Body of pancreas (tissue), 4 donors: ENCODE measurements around the gene TMEM235. TPM values are rescaled to one million over a fixed set of nuclear protein-coding genes. Genes with fewer than 3 reads are reported as not detected.
A peak's percentile ranks its signal among the peaks of the same experiment; 100 is the strongest.

ENCODE experiments used
- ATAC-seq: fragments of 150-250 bp; one replicate; pipeline ENCODE4 v1.9.1; 2016
- DNase-seq, 4 donors: peaks; one replicate each; pipeline ENCODE4 v3.0.0-alpha.2; 2019
- H3K27ac ChIP-seq, 4 donors: fragments of 200-600 bp; sonication (generic); 1 replicate in 3 of 4; 2 replicates in 1 of 4; pipeline versions ENCODE4 v1.5.1 to v1.6.1; 2016 to 2019; ENCODE audit warnings: mild to moderate bottlenecking in 1 of 4, mixed read lengths in 1 of 4, moderate library complexity in 1 of 4
- H3K27me3 ChIP-seq, 2 donors: fragments of 200-600 bp; sonication (generic); one replicate each; pipeline ENCODE4 v1.6.0; 2016; ENCODE audit warnings: mild to moderate bottlenecking in 1 of 2
- H3K36me3 ChIP-seq, 2 donors: fragments of 200-600 bp; sonication (generic); replicated peaks in 1 of 2; 2 replicates each; pipeline ENCODE4 v1.5.1; 2016; ENCODE audit warnings: low read depth in 2 of 2; ENCODE audit not compliant: insufficient read depth in 1 of 2
- H3K4me1 ChIP-seq: fragments of 200-600 bp; sonication (generic); one replicate; pipeline ENCODE4 v1.6.0; 2016
- H3K4me3 ChIP-seq, 2 donors: fragments of 200-600 bp; sonication (generic); 1 replicate in 1 of 2; 2 replicates in 1 of 2; pipeline ENCODE4 v1.5.1; 2016 to 2019
- H3K9me3 ChIP-seq, 3 donors: fragments of 200-600 bp; sonication (generic); 1 replicate in 2 of 3; 2 replicates in 1 of 3; pipeline ENCODE4 v1.5.1; 2016
- CTCF ChIP-seq, 7 experiments: fragments of 450-650 bp in 4 of 7; fragments of 200-600 bp in 3 of 7; sonication (generic) in 3 of 7; IDR thresholded peaks; one replicate each; pipeline ENCODE4 v1.5.1; 2016 to 2019; ENCODE audit warnings: antibody characterized with exemption in 7 of 7
- POLR2A ChIP-seq, 3 donors: fragments of 450-650 bp; IDR thresholded peaks; one replicate each; pipeline ENCODE4 v1.6.1; 2016; ENCODE audit warnings: antibody characterized with exemption in 3 of 3, mild to moderate bottlenecking in 2 of 3
- WGBS, 2 donors: methylation state at CpG; one replicate each; pipeline ENCODE4 v1.1.5; 2017; 5-methylcytosine and 5-hydroxymethylcytosine counted together
- intact Hi-C: fragments of 100-400 bp; cut with DNase I; formaldehyde crosslinking; loops from one replicate; pipeline ENCODE4 v1.15.1; 2023
- total RNA-seq, 2 donors: library from RNA; depleted of rRNA; stranded (reverse); fragments of >200 nt; gene quantifications; one replicate each; pipeline ENCODE4 v1.1.0, GENCODE V29; 2016

Gene TMEM235
- total RNA-seq, 2 donors from 2014 or later: not detected

GRCh38 chr17:78272914-78273258 is 41.5 kb downstream of the TMEM235 start:
- no peak for TF ChIP-seq CTCF (IDR thresholded peaks at IDR 0.05)
- peak in 1 of 3 donors; percentile 4 for TF ChIP-seq POLR2A (IDR thresholded peaks at IDR 0.05)
- 22% methylated on average over 7 of the region's 7 CpGs; no CpG with 5 or more reads in 1 of the 2 donors for WGBS, 2 donors
- peaks cover 11% of the 10 kb centered on the region for H3K4me1 ChIP-seq
- no peaks in the 10 kb centered on the region for H3K36me3 ChIP-seq
- intact Hi-C loops: no loop called here
- no peak overlapping the region for H3K4me3 ChIP-seq
- no peaks in the 10 kb centered on the region for H3K27me3 ChIP-seq
- H3K9me3 ChIP-seq: no peaks in the 10 kb centered on the region
- ATAC-seq: peak; percentile 66
- no peak for DNase-seq
- H3K27ac ChIP-seq: peak overlapping the region in 3 of 4 donors; percentile 61 to 69 (median 62)

GRCh38 chr17:78273813-78274212 is 42.4 kb downstream of the TMEM235 start:
- H3K4me3 ChIP-seq: no peak overlapping the region
- TF ChIP-seq POLR2A (IDR thresholded peaks at IDR 0.05) (no peak), CTCF (IDR thresholded peaks at IDR 0.05) (no peak)
- peaks cover 11% of the 10 kb centered on the region for H3K4me1 ChIP-seq
- WGBS, 2 donors: 93 to 95% methylated on average over 6 of the region's 6 CpGs
- no peaks in the 10 kb centered on the region for H3K27me3 ChIP-seq
- no peaks in the 10 kb centered on the region for H3K9me3 ChIP-seq
- ATAC-seq: no peak
- intact Hi-C loops: no loop called here
- no peak overlapping the region for H3K27ac ChIP-seq
- no peaks in the 10 kb centered on the region for H3K36me3 ChIP-seq
- no peak for DNase-seq

- WGBS, 2 donors: 82 to 84% methylated on average over 5 of the region's 5 CpGs
- no peaks in the 10 kb centered on the region for H3K9me3 ChIP-seq
- peaks cover 11% of the 10 kb centered on the region for H3K4me1 ChIP-seq
- H3K27ac ChIP-seq: no peak overlapping the region
- no peak for TF ChIP-seq POLR2A (IDR thresholded peaks at IDR 0.05)
- no peak overlapping the region for H3K4me3 ChIP-seq
- intact Hi-C loops: no loop called here
- no peaks in the 10 kb centered on the region for H3K36me3 ChIP-seq
- no peaks in the 10 kb centered on the region for H3K27me3 ChIP-seq
- ATAC-seq: no peak
- DNase-seq: no peak
Measured at GRCh38 chr17:78275355-78275754, 43.9 kb downstream of the TMEM235 start.

GRCh38 chr17:78276098-78276887 is 44.9 kb downstream of the TMEM235 start:
- Histone ChIP-seq H3K4me1 (peaks cover 11% of the 10 kb centered on the region), H3K27ac (no peak overlapping the region), H3K36me3 (no peaks in the 10 kb centered on the region), H3K9me3 (no peaks in the 10 kb centered on the region), H3K27me3 (no peaks in the 10 kb centered on the region), H3K4me3 (no peak overlapping the region)
- 67 to 68% methylated on average over 15 of the region's 15 CpGs for WGBS, 2 donors
- ATAC-seq (no peak), DNase-seq (no peak)
- TF ChIP-seq CTCF (IDR thresholded peaks at IDR 0.05) (no peak), POLR2A (IDR thresholded peaks at IDR 0.05) (no peak)
- intact Hi-C loops: no loop called here

- 65 to 84% methylated on average over 4 to 11 of the region's 11 CpGs for WGBS, 2 donors
- Histone ChIP-seq H3K27me3 (no peaks in the 10 kb centered on the region), H3K36me3 (no peaks in the 10 kb centered on the region), H3K27ac (no peak overlapping the region), H3K4me1 (no peaks in the 10 kb centered on the region), H3K4me3 (no peak overlapping the region), H3K9me3 (no peaks in the 10 kb centered on the region)
- TF ChIP-seq CTCF (IDR thresholded peaks at IDR 0.05) (no peak), POLR2A (IDR thresholded peaks at IDR 0.05) (no peak)
- intact Hi-C loops: no loop called here
- DNase-seq (no peak), ATAC-seq (no peak)
Measured at GRCh38 chr17:78278139-78278741, 46.8 kb downstream of the TMEM235 start.
